Neural progenitor cell (in vitro differentiated cells): Measurements from ENCODE around the gene MYPOP. TPM values are rescaled to one million over a fixed set of nuclear protein-coding genes. Genes with fewer than 3 reads are reported as not detected.

Experiments
- DNase-seq: peaks from one replicate; pipeline ENCODE4 v3.0.0-alpha.2; 2016; ENCODE audit warnings: low spot score
- H2AFZ ChIP-seq: fragments of 200-600 bp; sonication (generic); replicated peaks from 2 replicates; pipeline ENCODE4 v1.6.1; 2016; ENCODE audit warnings: antibody characterized with exemption
- H3F3A ChIP-seq: fragments of 200-600 bp; sonication (generic); 2 replicates; pipeline ENCODE4 v1.6.1; 2016; ENCODE audit warnings: antibody characterized with exemption, low read depth
- H3K27ac ChIP-seq: fragments of 200-600 bp; sonication (generic); 2 replicates; pipeline ENCODE4 v1.5.1; 2016; ENCODE audit warnings: mild to moderate bottlenecking
- H3K27me3 ChIP-seq: fragments of 200-600 bp; sonication (generic); 2 replicates; pipeline ENCODE4 v1.6.1; 2016; ENCODE audit warnings: mild to moderate bottlenecking, moderate library complexity
- H3K36me3 ChIP-seq: fragments of 200-600 bp; sonication (generic); 2 replicates; pipeline ENCODE4 v1.5.1; 2016
- H3K4me1 ChIP-seq: fragments of 200-600 bp; sonication (generic); 2 replicates; pipeline ENCODE4 v1.6.1; 2016; ENCODE audit warnings: mixed run types
- H3K4me2 ChIP-seq: fragments of 200-600 bp; sonication (generic); 2 replicates; pipeline ENCODE4 v1.6.1; 2016
- H3K4me3 ChIP-seq: fragments of 200-600 bp; sonication (generic); 2 replicates; pipeline ENCODE4 v1.5.1; 2016
- H3K79me2 ChIP-seq: fragments of 200-600 bp; sonication (generic); 2 replicates; pipeline ENCODE4 v1.6.1; 2016; ENCODE audit warnings: low read depth
- H3K9ac ChIP-seq: fragments of 200-600 bp; sonication (generic); 2 replicates; pipeline ENCODE4 v1.6.1; 2016
- H3K9me3 ChIP-seq: fragments of 200-600 bp; sonication (generic); 2 replicates; pipeline ENCODE4 v1.5.1; 2016; ENCODE audit warnings: low read depth
- H4K20me1 ChIP-seq: fragments of 200-600 bp; sonication (generic); 2 replicates; pipeline ENCODE4 v1.6.1; 2016; ENCODE audit warnings: low read depth
- H3K27ac Mint-ChIP-seq: 3 replicates; pipeline ENCODE4 v1.8.0; 2021; ENCODE audit warnings: mixed read lengths
- H3K27me3 Mint-ChIP-seq: 2 replicates; pipeline ENCODE4 v1.8.0; 2022; ENCODE audit warnings: low read depth, mild to moderate bottlenecking, inconsistent platforms, moderate library complexity, mixed read lengths; ENCODE audit not compliant: insufficient read depth
- H3K36me3 Mint-ChIP-seq: 3 replicates; pipeline ENCODE4 v1.8.0; 2021; ENCODE audit warnings: mixed read lengths
- H3K4me1 Mint-ChIP-seq: 3 replicates; pipeline ENCODE4 v1.8.0; 2021; ENCODE audit warnings: mixed read lengths
- H3K4me3 Mint-ChIP-seq: 3 replicates; pipeline ENCODE4 v1.8.0; 2021; ENCODE audit warnings: mild to moderate bottlenecking, moderate library complexity, mixed read lengths
- H3K9me3 Mint-ChIP-seq: 3 replicates; pipeline ENCODE4 v1.8.0; 2020; ENCODE audit warnings: mixed read lengths
- CTCF ChIP-seq: fragments of 200-600 bp; sonication (generic); IDR thresholded peaks from 2 replicates; pipeline ENCODE4 v1.5.1; 2017; ENCODE audit warnings: antibody characterized with exemption, mild to moderate bottlenecking
- EZH2 ChIP-seq: fragments of 200-600 bp; sonication (generic); IDR thresholded peaks from 2 replicates; pipeline ENCODE4 v1.6.1; 2017; ENCODE audit warnings: antibody characterized with exemption, mild to moderate bottlenecking, moderate library complexity
- EZH2phosphoT487 ChIP-seq: fragments of 200-600 bp; sonication (generic); IDR thresholded peaks from 2 replicates; pipeline ENCODE4 v1.6.1; 2017; ENCODE audit warnings: antibody characterized with exemption
- total RNA-seq: library from RNA; depleted of rRNA; stranded (reverse); fragments of >200 nt; gene quantifications from 2 replicates; pipeline ENCODE4 v1.2.3, GENCODE V29; 2015; ENCODE audit warnings: low replicate concordance

The MYPOP gene
- total RNA-seq, 1 donor from 2014 or later: 0.07 TPM

GRCh38 chr19:45927565-45928261 is 25.3 kb upstream of the MYPOP start:
- Mint-ChIP-seq H3K4me1 (peaks cover 12% of the 10 kb centered on the region), H3K4me3 (peak overlapping the region; percentile 33), H3K36me3 (no peaks in the 10 kb centered on the region), H3K9me3 (no peaks in the 10 kb centered on the region), H3K27ac (peak overlapping the region; percentile 5), H3K27me3 (peaks cover 7% of the 10 kb centered on the region)
- Histone ChIP-seq H3K27ac (no peak overlapping the region), H2AFZ (peak overlapping the region; percentile 81), H3K9ac (no peak overlapping the region), H3K27me3 (peaks cover 31% of the 10 kb centered on the region), H3K4me3 (peak overlapping the region; percentile 13), H4K20me1 (no peaks in the 10 kb centered on the region), H3K4me1 (no peaks in the 10 kb centered on the region), H3K36me3 (no peaks in the 10 kb centered on the region), H3K4me2 (peak overlapping the region; percentile 55), H3K9me3 (no peaks in the 10 kb centered on the region), H3K79me2 (no peaks in the 10 kb centered on the region), H3F3A (peaks cover 5% of the 10 kb centered on the region)
- DNase-seq: peak; percentile 98
- TF ChIP-seq CTCF: no peak
- no peak for TF ChIP-seq EZH2phosphoT487
- TF ChIP-seq EZH2: no peak

- no peak for DNase-seq
- Histone ChIP-seq H3K9ac (no peak overlapping the region), H3K36me3 (no peaks in the 10 kb centered on the region), H4K20me1 (no peaks in the 10 kb centered on the region), H3K4me3 (no peak overlapping the region), H3K27ac (no peak overlapping the region), H2AFZ (no peak overlapping the region), H3K79me2 (no peaks in the 10 kb centered on the region), H3K4me2 (no peak overlapping the region), H3F3A (peaks cover 17% of the 10 kb centered on the region), H3K9me3 (no peaks in the 10 kb centered on the region), H3K4me1 (no peaks in the 10 kb centered on the region), H3K27me3 (peaks cover 19% of the 10 kb centered on the region)
- no peak overlapping the region for H3K27ac Mint-ChIP-seq
- peaks cover 22% of the 10 kb centered on the region for H3K4me1 Mint-ChIP-seq
- no peaks in the 10 kb centered on the region for H3K36me3 Mint-ChIP-seq
- no peaks in the 10 kb centered on the region for H3K9me3 Mint-ChIP-seq
- H3K27me3 Mint-ChIP-seq: peaks cover 6% of the 10 kb centered on the region
- TF ChIP-seq EZH2phosphoT487: no peak
- no peak for TF ChIP-seq EZH2
- TF ChIP-seq CTCF: no peak
- H3K4me3 Mint-ChIP-seq: no peak overlapping the region
Measured at GRCh38 chr19:45924891-45925447, 22.6 kb upstream of the MYPOP start.

- H3K4me1 Mint-ChIP-seq: peaks cover 16% of the 10 kb centered on the region
- H3K4me3 Mint-ChIP-seq: no peak overlapping the region
- H3K4me1 ChIP-seq: no peaks in the 10 kb centered on the region
- no peaks in the 10 kb centered on the region for H3K27me3 ChIP-seq
- no peak overlapping the region for H3K4me3 ChIP-seq
- H3K27ac ChIP-seq: no peak overlapping the region
- no peaks in the 10 kb centered on the region for H3K36me3 ChIP-seq
- H3K36me3 Mint-ChIP-seq: no peaks in the 10 kb centered on the region
- peak; percentile 66 for DNase-seq
- H3K27me3 Mint-ChIP-seq: peaks cover 6% of the 10 kb centered on the region
- no peak overlapping the region for H2AFZ ChIP-seq
- no peak for TF ChIP-seq EZH2phosphoT487
- TF ChIP-seq CTCF: peak; percentile 42
- H3K9me3 ChIP-seq: no peaks in the 10 kb centered on the region
- peak overlapping the region; percentile 19 for H3K27ac Mint-ChIP-seq
- no peaks in the 10 kb centered on the region for H4K20me1 ChIP-seq
- no peak overlapping the region for H3K4me2 ChIP-seq
- H3K9me3 Mint-ChIP-seq: no peaks in the 10 kb centered on the region
- no peaks in the 10 kb centered on the region for H3K79me2 ChIP-seq
- no peak overlapping the region for H3K9ac ChIP-seq
- peaks cover 15% of the 10 kb centered on the region for H3F3A ChIP-seq
Measured at GRCh38 chr19:45922281-45922680, 19.9 kb upstream of the MYPOP start.
